HG03571 (cell line): ENCODE results near the gene CD72.

Source experiments
- ATAC-seq: cut with Tn5 transposase; IDR thresholded peaks from one replicate; pipeline ENCODE4 v1.9.1; 2021; ENCODE audit not compliant: unreplicated experiment

CD72 gene

DNA sequence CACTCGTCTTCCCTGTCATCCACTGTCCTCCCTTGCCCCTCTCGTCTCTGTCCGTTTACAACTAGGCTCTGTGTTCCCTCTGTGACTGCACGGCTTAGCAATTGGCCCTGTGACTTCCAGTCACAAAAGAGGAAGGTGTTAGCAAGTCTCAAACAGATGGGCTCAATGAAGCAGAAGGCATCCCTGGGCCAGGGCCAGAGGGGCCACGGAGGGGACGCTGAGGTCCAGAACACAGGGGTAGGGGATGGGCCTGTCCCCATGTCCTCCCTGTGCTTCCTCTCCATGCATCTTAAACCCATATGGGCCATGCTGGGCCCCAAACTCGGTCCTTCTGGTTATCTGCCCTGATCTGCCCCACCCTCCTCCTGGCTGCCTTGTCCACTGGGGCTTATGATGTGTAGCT is at the start of gene CD72:
CD72 (minus strand) TSS at position 89 of the 403 bp plus-strand sequence. CDS start 110 bp downstream, outside the sequence.
- no peak for ATAC-seq

GRCh38 chr9:35667939-35668338 is 49.7 kb upstream of the CD72 start:
- ATAC-seq: no peak

DNA sequence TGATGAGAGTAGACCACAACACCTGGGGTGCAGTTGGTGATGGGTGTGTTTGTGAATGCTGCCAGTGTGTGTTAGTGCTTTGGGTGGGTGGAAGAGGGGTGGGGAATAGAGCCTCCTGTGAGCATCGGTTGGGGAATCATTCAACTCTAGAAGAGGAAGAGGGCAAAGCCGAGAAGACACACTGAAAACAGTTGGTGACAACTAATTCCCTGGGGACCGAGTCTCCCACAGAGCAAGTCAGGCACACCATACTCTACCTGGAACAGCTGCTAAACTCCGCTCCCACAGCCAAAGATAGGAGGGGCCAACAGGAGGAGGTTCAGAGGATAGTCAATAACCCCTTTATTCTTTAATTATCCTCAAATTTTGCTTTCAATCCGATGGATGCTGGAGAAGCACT is 48.3 kb upstream of the CD72 start:
- ATAC-seq: no peak

DNA sequence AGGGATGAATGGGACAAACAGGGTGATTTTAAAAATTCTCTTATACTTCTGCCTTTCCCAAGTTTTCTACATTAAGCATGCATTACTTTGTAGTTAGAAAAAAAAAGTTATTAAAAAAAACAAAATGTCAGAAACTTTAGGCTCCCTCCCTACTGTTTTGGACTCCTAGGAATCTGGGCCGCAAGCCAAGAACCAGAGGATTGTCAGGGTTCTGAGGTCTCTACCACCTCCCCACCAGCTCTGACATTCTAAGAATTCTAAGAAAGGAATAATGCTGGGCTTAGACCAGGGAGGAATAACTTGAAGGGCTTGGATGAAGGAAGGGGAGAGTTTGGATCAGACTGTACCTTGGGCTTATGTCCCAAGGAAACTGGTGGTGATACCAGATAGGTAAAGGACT is 47.8 kb upstream of the CD72 start:
- ATAC-seq: no peak

- ATAC-seq: no peak
Observed at GRCh38 chr9:35665471-35665818, 47.2 kb upstream of the CD72 start.

- ATAC-seq: peak; percentile 63
Observed at GRCh38 chr9:35664531-35665470, 46.6 kb upstream of the CD72 start, which contains the start of gene ARHGEF39. ARHGEF39 (minus strand) TSS chr9:35665195; CDS start chr9:35665169, 26 bp downstream.

DNA sequence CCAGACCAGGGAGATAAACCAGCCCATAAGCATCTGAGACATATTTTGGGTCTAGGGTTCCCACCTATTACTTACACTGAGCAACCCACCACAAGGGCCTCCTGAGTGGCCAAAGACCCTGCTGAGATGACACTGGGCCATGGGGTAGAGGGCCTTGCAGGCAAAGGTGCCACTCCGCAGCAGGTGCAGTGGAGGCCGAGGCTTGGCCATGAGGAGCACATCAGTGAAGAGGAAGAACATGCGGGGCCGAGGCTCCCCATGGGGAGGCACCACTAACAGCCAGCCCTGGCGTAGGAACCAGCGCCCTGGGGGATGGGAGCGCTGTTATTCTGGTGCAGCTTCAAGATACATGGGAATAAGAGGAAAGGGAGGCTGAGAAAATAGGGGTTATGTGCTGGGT is 44.2 kb upstream of the CD72 start:
- ATAC-seq: no peak

GRCh38 chr9:35661756-35662350 is 43.6 kb upstream of the CD72 start:
- ATAC-seq: no peak

DNA sequence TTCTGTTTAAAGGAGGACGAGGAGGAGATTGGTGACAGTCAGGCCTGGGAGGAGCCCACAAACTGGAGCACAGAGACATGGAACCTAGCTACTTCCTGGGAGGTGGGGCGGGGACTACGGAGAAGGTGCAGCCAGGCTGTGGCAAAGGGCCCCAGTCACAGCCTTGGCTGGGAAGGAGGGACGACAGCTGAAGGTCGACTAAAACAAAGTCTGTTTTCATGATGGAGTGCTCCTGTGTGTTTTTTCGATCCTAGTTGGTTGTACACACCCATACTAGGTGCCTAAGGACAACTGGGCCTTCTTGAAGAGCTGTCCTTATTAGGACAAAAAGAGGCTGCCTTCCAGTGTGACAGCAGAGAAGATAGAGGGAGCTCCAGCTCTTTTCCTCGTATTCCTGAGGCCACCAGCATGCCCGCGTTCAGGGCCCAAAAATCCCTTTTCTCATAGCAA is 42.8 kb upstream of the CD72 start:
- no peak for ATAC-seq

DNA sequence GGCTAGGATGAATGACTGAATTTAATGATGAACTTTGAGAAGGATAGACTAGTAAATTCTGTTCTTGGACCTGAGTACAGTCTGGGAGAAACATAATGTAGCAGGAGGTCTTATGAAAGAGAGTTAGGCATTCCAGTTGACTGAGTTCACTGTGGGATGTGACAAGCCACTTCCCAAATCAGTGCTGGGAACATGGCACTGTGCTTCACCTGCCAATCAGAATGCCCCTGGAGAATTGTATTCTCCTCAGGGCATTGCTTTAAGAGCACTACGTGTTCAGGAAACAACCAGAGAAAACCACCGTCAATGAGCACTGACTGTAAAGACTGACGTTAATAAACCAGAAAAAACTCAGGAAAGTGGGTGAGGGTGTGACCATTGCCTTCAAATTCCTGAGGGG is 41.1 kb upstream of the CD72 start:
- ATAC-seq: no peak

GRCh38 chr9:35658968-35659220 is 40.7 kb upstream of the CD72 start:
- ATAC-seq: no peak

- ATAC-seq: peak; percentile 52
Observed at GRCh38 chr9:35658137-35658967, 40.1 kb upstream of the CD72 start, which contains the start of gene CCDC107. CCDC107 (plus strand) TSS chr9:35658292; CDS start chr9:35658380, 88 bp downstream.

GRCh38 chr9:35657546-35658136 is 39.4 kb upstream of the CD72 start, which contains the start of gene RMRP:
RMRP (minus strand) TSS chr9:35658019.
- peak; percentile 85 for ATAC-seq

GRCh38 chr9:35656831-35657545 is 38.8 kb upstream of the CD72 start:
- no peak for ATAC-seq

- ATAC-seq: no peak
Observed at GRCh38 chr9:35656348-35656747, 38.1 kb upstream of the CD72 start.

- ATAC-seq: no peak
Observed at GRCh38 chr9:35653611-35654010, 35.4 kb upstream of the CD72 start.

DNA sequence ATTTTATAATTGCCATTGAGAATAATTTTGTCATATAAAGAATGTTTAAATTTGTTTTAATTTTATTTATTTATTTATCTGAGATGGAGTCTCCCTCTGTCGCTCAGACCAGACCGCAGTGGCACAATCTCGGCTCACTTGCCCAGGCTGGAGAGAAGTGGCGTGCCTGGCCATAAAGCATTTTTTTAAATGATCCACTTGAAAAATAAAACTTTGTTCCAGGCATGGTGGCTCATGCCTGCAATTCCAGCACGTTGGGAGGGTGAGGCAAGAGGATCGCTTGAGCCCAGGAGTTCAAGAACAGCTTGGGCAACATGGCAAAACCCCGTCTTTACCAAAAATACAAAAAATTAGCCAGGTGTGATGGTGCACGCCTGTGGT is 34.6 kb upstream of the CD72 start:
- no peak for ATAC-seq

GRCh38 chr9:35651956-35652828 is 34.0 kb upstream of the CD72 start:
- no peak for ATAC-seq

- no peak for ATAC-seq
Observed at GRCh38 chr9:35650341-35651158, 32.3 kb upstream of the CD72 start, which contains the start of gene SIT1. SIT1 (minus strand) TSS chr9:35650931; CDS start chr9:35650853, 78 bp downstream.
